Peyer's patch (tissue), 4 donors: ENCODE results near the gene KLHL2. TPM values are rescaled to one million over a fixed set of nuclear protein-coding genes. Genes with fewer than 3 reads are reported as not detected.
A peak's percentile ranks its signal among the peaks of the same experiment; 100 is the strongest.
"Not testable (repeated sequence)": the region's sequence is repeated elsewhere in the genome, so short reads cannot be mapped to it uniquely, and the experiment has no call there.

ENCODE experiments used
- DNase-seq, 3 donors: peaks; one replicate each; pipeline ENCODE4 v3.0.0-alpha.2; 2017 to 2019
- H3K27ac ChIP-seq, 4 donors: fragments of 200-600 bp; sonication (generic); one replicate each; pipeline ENCODE4 v1.5.1; 2016 to 2019
- H3K27me3 ChIP-seq, 2 donors: fragments of 200-600 bp; sonication (generic); one replicate each; pipeline ENCODE4 v1.5.1; 2019
- H3K36me3 ChIP-seq, 3 donors: fragments of 200-600 bp; sonication (generic); one replicate each; pipeline ENCODE4 v1.5.1; 2016 to 2019
- H3K4me1 ChIP-seq, 4 donors: fragments of 200-600 bp; sonication (generic); one replicate each; pipeline ENCODE4 v1.5.1; 2016 to 2019
- H3K4me3 ChIP-seq, 4 donors: fragments of 200-600 bp; sonication (generic); 1 replicate in 3 of 4; 2 replicates in 1 of 4; pipeline ENCODE4 v1.5.1; 2016 to 2019; ENCODE audit warnings: mild to moderate bottlenecking in 1 of 4
- H3K9me3 ChIP-seq, 4 donors: fragments of 200-600 bp; sonication (generic); one replicate each; pipeline ENCODE4 v1.5.1; 2016 to 2019; ENCODE audit warnings: mild to moderate bottlenecking in 1 of 4
- CTCF ChIP-seq, 6 experiments: fragments of 450-650 bp in 4 of 6; fragments of 200-600 bp in 2 of 6; sonication (generic) in 1 of 6; IDR thresholded peaks; one replicate each; pipeline ENCODE4 v1.5.1; 2017 to 2019; ENCODE audit warnings: antibody characterized with exemption in 6 of 6, mild to moderate bottlenecking in 3 of 6, moderate library complexity in 1 of 6
- POLR2A ChIP-seq, 2 donors: fragments of 450-650 bp; IDR thresholded peaks; one replicate each; pipeline ENCODE4 v1.5.1; 2017; ENCODE audit warnings: antibody characterized with exemption in 2 of 2, mild to moderate bottlenecking in 2 of 2, moderate library complexity in 2 of 2
- total RNA-seq, 4 donors: library from RNA; depleted of rRNA; stranded (reverse); fragments of >200 nt; gene quantifications; one replicate each; pipeline ENCODE4 v1.1.0, GENCODE V29; 2016

The KLHL2 gene
- total RNA-seq, 4 donors from 2014 or later, result 6.1 to 26.4 (median 10.6) TPM

DNA sequence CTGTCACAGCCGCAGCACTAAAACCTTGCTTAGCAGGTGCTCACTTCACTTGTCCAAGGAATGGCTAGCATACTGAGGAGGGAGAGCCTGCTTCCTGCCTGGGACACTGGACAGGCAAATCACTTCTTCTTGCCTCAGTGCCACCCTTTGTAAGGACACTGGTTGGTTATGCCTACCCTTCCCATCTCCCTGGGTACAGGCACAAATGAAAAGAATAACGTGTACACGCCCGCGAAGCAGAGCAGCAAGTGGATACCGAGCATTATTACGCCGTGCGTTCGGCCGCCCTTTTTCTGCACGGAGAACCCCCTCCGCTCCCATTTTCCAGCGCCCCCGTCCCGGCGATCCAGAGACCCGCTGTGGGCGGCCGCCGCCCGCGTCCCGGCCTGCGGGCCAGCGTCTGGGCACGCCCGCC, 338 bp upstream of the KLHL2 start:
- DNase-seq, result peak in 1 of 3 donors; percentile 53

GRCh38 chr4:165208221-165208652, 876 bp downstream of the KLHL2 start:
- no peaks in the 10 kb centered on the region for H3K36me3 ChIP-seq
- no peaks in the 10 kb centered on the region for H3K9me3 ChIP-seq
- no peaks in the 10 kb centered on the region for H3K27me3 ChIP-seq
- no peak for TF ChIP-seq CTCF (IDR thresholded peaks at IDR 0.05)
- no peak for TF ChIP-seq POLR2A (IDR thresholded peaks at IDR 0.05)
- peak overlapping the region in 2 of 4 donors; percentile 73 to 81 for H3K27ac ChIP-seq
- peak overlapping the region; percentile 70 to 98 (median 92) for H3K4me3 ChIP-seq
- DNase-seq, result no peak
- peaks cover 0 to 17% (median 6%) of the 10 kb centered on the region in 4 donors for H3K4me1 ChIP-seq

More for the DNA sequence above, 338 bp upstream of the KLHL2 start:
- peak overlapping the region; percentile 73 to 92 (median 82) for H3K27ac ChIP-seq
- no peaks in the 10 kb centered on the region for H3K27me3 ChIP-seq
- peak overlapping the region; percentile 70 to 98 (median 92) for H3K4me3 ChIP-seq
- TF ChIP-seq POLR2A (IDR thresholded peaks at IDR 0.05), result no peak
- TF ChIP-seq CTCF (IDR thresholded peaks at IDR 0.05), result no peak
- no peaks in the 10 kb centered on the region for H3K36me3 ChIP-seq
- peaks cover 0 to 17% (median 6%) of the 10 kb centered on the region in 4 donors for H3K4me1 ChIP-seq
- no peaks in the 10 kb centered on the region for H3K9me3 ChIP-seq

DNA sequence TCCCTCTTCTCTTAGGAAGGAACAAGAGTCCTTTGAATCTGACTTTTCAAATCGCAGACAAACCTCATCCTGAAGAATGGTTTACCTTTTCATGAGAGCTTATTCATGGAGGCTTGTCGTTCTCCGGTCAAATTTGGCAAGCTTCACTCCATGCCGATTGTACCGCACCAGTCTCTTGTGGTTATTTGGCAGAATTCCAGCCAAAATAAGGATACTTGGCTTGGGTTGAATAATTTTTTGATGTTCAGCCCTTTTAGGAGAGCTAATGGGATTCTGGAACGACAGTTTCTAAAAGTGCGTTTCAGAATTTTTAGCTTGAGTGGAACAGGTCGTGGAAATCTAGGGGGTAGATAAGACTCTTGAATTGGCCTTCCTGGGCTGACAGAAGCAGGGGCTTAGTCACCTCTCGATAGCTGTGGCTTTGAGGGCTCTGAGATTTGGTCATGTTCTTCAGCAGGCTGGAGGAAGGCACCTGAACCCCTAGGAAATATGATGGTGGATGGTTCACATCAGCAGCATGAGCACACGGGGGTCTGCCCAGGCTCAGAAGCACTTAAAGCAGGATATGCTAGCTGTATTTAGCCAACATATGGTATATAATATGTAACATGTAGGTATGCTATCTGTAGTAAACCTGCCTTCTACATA, 1.5 kb downstream of the KLHL2 start:
- Histone ChIP-seq H3K4me3 (peak overlapping the region in 1 of 4 donors; percentile 98), H3K27me3 (no peaks in the 10 kb centered on the region), H3K36me3 (no peaks in the 10 kb centered on the region), H3K9me3 (no peaks in the 10 kb centered on the region), H3K27ac (no peak overlapping the region), H3K4me1 (peaks cover 0 to 17% (median 6%) of the 10 kb centered on the region in 4 donors)
- no peak for DNase-seq
- TF ChIP-seq POLR2A (IDR thresholded peaks at IDR 0.05) (no peak), CTCF (IDR thresholded peaks at IDR 0.05) (no peak)

DNA sequence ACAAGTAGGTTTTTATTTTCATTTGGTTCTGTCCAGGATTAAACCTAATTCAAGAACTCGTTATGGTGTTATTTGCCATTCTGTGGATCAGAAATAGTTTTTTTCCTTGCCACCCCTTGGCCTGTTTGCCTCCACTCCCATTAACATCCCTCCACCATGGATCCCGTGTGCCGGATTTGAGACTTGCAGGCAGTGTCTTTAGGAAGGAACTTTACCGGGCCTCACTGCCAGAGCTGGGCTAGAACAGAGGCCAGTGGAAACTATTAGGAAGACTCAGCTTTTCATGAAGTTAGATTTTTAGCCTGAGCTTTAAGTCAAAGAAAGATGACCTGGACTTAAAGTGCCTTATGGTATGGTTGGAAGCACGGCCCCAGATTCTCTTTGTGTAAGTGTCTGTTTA, 2.4 kb downstream of the KLHL2 start:
- TF ChIP-seq POLR2A (IDR thresholded peaks at IDR 0.05), result no peak
- no peak for TF ChIP-seq CTCF (IDR thresholded peaks at IDR 0.05)
- Histone ChIP-seq H3K4me1 (peaks cover 0 to 17% (median 6%) of the 10 kb centered on the region in 4 donors), H3K4me3 (no peak overlapping the region), H3K36me3 (no peaks in the 10 kb centered on the region), H3K27ac (no peak overlapping the region), H3K9me3 (no peaks in the 10 kb centered on the region), H3K27me3 (no peaks in the 10 kb centered on the region)
- DNase-seq, result no peak

- no peaks in the 10 kb centered on the region for H3K36me3 ChIP-seq
- H3K4me3 ChIP-seq, result no peak overlapping the region
- TF ChIP-seq CTCF (IDR thresholded peaks at IDR 0.05) (no peak), POLR2A (IDR thresholded peaks at IDR 0.05) (no peak)
- H3K4me1 ChIP-seq, result peaks cover 0 to 17% (median 6%) of the 10 kb centered on the region in 4 donors
- no peaks in the 10 kb centered on the region for H3K27me3 ChIP-seq
- no peak for DNase-seq
- no peak overlapping the region for H3K27ac ChIP-seq
- H3K9me3 ChIP-seq, result no peaks in the 10 kb centered on the region
Observed at GRCh38 chr4:165210566-165210965, 3.2 kb downstream of the KLHL2 start.

DNA sequence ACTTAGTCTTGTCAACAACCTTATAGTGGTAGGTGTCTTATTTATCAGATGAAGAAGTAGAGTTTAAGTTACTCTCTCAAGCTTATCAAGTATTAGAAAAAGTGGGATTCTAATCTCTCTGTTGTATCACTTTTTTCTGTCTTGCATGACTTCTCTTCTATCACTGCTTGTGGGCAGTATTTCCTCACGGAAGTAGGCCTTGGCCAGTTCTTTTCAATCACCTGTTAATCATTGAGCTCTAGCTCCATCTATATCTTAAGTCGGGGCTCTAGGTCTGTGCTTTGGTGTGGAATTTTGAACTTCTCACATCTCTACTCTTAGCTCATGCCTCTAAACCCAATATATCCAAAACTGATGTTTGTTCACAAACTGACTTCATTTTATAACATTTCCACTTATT, 5.3 kb downstream of the KLHL2 start:
- H3K27me3 ChIP-seq, H3K27ac ChIP-seq, DNase-seq, H3K4me3 ChIP-seq, H3K36me3 ChIP-seq, H3K4me1 ChIP-seq, H3K9me3 ChIP-seq: not testable (repeated sequence)

GRCh38 chr4:165213404-165213803, 6.0 kb downstream of the KLHL2 start:
- H3K27ac ChIP-seq, H3K4me3 ChIP-seq, H3K36me3 ChIP-seq, H3K27me3 ChIP-seq, H3K4me1 ChIP-seq, DNase-seq, H3K9me3 ChIP-seq: not testable (repeated sequence)

DNA sequence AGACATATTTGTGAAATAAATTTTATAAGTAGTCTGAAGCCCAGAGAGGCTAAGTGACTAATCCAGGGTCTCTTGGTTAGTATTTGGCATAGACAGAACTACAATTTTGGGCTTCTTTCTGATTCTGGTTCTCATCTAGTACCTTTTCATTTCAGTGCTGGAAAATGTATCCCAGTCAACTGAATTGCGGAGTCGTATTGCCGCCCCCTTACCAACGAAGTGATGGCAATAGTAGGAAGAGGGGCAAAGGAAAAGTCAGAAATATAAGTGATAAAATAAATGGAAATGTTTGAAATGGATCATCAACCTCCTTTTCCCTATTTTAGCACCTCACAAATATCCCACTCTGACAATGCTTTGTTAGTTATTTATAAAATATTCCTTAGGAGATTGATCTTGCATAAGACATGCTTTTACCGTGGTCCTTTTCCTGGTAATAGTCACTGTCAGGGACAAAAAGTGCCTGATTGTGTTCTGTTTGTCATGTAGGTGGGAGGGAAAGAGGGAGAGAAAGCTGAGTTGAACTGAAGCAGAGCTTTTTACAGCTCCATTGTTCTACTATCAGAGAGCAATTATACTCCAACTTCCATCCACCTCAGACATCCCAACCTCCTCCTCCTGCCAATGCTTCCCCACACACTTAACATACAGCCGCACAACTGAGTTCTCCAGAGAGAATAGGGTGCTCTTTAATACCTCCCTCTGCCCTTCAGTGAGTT, 6.8 kb downstream of the KLHL2 start:
- not testable (repeated sequence) for H3K27ac ChIP-seq, H3K4me1 ChIP-seq, H3K9me3 ChIP-seq, H3K4me3 ChIP-seq, DNase-seq, H3K36me3 ChIP-seq, H3K27me3 ChIP-seq
